ENCODE data around the gene ENTPD3.

GRCh38 chr3:40397912-40398311 is 10.9 kb downstream of the ENTPD3 start:
- TF ChIP-seq POLR2AphosphoS5 (IDR thresholded peaks at IDR 0.05; ENCODE audit: low read depth, low read length) (no peak), TAF1 (IDR thresholded peaks at IDR 0.05; ENCODE audit: borderline replicate concordance, low read depth, low read length) (no peak)

Measured in GM12892 (cell line).